NB4 (cell line): ENCODE results near the gene BARHL1.

ENCODE experiments used
- TF ChIP-seq, protein P1 (sequence below): IDR thresholded peaks from one replicate; pipeline ENCODE4 v1.5.1; 2012; ENCODE audit warnings: low read depth, low read length
- TF ChIP-seq, protein P2 (sequence below): IDR thresholded peaks from 2 replicates; pipeline ENCODE4 v1.6.1; 2011; ENCODE audit warnings: low read depth, low read length

DNA sequence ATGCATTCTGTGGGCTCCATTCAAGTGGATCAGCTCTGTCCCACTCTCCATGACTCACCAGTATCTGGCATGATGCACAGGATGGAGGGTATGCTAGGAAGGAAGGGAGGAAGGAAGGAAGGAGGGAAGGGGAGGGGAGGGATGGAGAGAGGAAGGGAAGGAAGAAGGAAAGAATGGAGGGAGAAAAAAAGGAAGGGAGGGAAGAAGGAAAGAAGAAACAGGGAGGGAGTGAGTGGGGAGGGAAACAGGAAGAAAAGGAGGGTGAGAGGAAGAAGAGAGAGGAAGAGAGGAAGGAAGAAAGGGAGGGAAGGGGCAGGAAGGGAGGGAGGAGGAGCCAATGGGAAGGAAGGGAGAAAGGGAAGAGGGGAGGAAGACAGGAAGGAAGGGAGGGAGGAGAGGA lies 5.3 kb upstream of the BARHL1 start:
- TF ChIP-seq, protein P1, sequence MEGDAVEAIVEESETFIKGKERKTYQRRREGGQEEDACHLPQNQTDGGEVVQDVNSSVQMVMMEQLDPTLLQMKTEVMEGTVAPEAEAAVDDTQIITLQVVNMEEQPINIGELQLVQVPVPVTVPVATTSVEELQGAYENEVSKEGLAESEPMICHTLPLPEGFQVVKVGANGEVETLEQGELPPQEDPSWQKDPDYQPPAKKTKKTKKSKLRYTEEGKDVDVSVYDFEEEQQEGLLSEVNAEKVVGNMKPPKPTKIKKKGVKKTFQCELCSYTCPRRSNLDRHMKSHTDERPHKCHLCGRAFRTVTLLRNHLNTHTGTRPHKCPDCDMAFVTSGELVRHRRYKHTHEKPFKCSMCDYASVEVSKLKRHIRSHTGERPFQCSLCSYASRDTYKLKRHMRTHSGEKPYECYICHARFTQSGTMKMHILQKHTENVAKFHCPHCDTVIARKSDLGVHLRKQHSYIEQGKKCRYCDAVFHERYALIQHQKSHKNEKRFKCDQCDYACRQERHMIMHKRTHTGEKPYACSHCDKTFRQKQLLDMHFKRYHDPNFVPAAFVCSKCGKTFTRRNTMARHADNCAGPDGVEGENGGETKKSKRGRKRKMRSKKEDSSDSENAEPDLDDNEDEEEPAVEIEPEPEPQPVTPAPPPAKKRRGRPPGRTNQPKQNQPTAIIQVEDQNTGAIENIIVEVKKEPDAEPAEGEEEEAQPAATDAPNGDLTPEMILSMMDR = no peak
- TF ChIP-seq, protein P2, sequence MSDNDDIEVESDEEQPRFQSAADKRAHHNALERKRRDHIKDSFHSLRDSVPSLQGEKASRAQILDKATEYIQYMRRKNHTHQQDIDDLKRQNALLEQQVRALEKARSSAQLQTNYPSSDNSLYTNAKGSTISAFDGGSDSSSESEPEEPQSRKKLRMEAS = no peak
